ENCODE measurements around the gene ATG7. TPM values are rescaled to one million over a fixed set of nuclear protein-coding genes. Genes with fewer than 3 reads are reported as not detected.
"Not testable (repeated sequence)": the region's sequence is repeated elsewhere in the genome, so short reads cannot be mapped to it uniquely, and the experiment has no call there.

The ATG7 gene
- polyA plus RNA-seq, 1 donor (not counting 4 experiments of a cell fraction or from before 2014, with no cell fraction given), result 27.9 TPM

- TF ChIP-seq CTCF (optimal IDR thresholded peaks at IDR 0.05 in 1 of 3, IDR thresholded peaks at IDR 0.05 in 1 of 3, conservative IDR thresholded peaks at IDR 0.05 in 1 of 3; ENCODE audit: extremely low read depth in 1 of 3, insufficient read depth in 2 of 3, low read length in 3 of 3) (no peak), EZH2 (IDR thresholded peaks at IDR 0.05; ENCODE audit: low read length) (no peak)
- H3K4me3 ChIP-seq (ENCODE audit: control insufficient read depth in 2 of 3, extremely low read depth in 1 of 3, insufficient read depth in 2 of 3, low read depth in 1 of 3, low read length in 3 of 3), result no peak overlapping the region
- no peak overlapping the region for H2AFZ ChIP-seq (ENCODE audit: control insufficient read depth, low read length)
- H3K4me1 ChIP-seq (ENCODE audit: control insufficient read depth, extremely low read depth, insufficient read depth, low read length), result peaks cover 25% of the 10 kb centered on the region
- dilution Hi-C loops (cut with MboI; ENCODE audit: extremely low pct_ligation_motif_present, low sequenced_read_pairs), result no loop called here
- DNase-seq (ENCODE audit: low read depth, low spot score), result no peak
- no peaks in the 10 kb centered on the region for H3K9me3 ChIP-seq (ENCODE audit: control insufficient read depth, low read depth, low read length)
- H3K9ac ChIP-seq (ENCODE audit: control insufficient read depth, extremely low read depth, insufficient read depth, low read length), result no peak overlapping the region
- H3K4me2 ChIP-seq (ENCODE audit: control insufficient read depth, extremely low read depth, insufficient read depth, low read depth, low read length), result no peak overlapping the region
- no peaks in the 10 kb centered on the region for H3K79me2 ChIP-seq (ENCODE audit: control insufficient read depth, insufficient read depth, low read length)
- no peaks in the 10 kb centered on the region for H3K27me3 ChIP-seq (ENCODE audit: control insufficient read depth, extremely low read depth, insufficient read depth, low read length)
- H3K36me3 ChIP-seq (ENCODE audit: control insufficient read depth in 2 of 2, extremely low read depth in 1 of 2, insufficient read depth in 2 of 2, low read length in 2 of 2), result peaks cover 0 to 2% of the 10 kb centered on the region in 2 experiments
- no peaks in the 10 kb centered on the region for H3K9me1 ChIP-seq (ENCODE audit: control insufficient read depth, extremely low read depth, insufficient read depth, low read length)
- no peak overlapping the region for H3K27ac ChIP-seq (ENCODE audit: control insufficient read depth, insufficient read depth, low read length)
- H4K20me1 ChIP-seq (ENCODE audit: control insufficient read depth, extremely low read depth, insufficient read depth, low read length), result no peaks in the 10 kb centered on the region
- no peak for FAIRE-seq
Observed at GRCh38 chr3:11481556-11481955, 209.4 kb downstream of the ATG7 start.

GRCh38 chr3:11482021-11482420 is 209.8 kb downstream of the ATG7 start:
- dilution Hi-C loops (cut with MboI; ENCODE audit: extremely low pct_ligation_motif_present, low sequenced_read_pairs), result no loop called here
- TF ChIP-seq CTCF (optimal IDR thresholded peaks at IDR 0.05 in 1 of 3, IDR thresholded peaks at IDR 0.05 in 1 of 3, conservative IDR thresholded peaks at IDR 0.05 in 1 of 3; ENCODE audit: extremely low read depth in 1 of 3, insufficient read depth in 2 of 3, low read length in 3 of 3) (no peak), EZH2 (IDR thresholded peaks at IDR 0.05; ENCODE audit: low read length) (no peak)
- Histone ChIP-seq H3K4me1 (ENCODE audit: control insufficient read depth, extremely low read depth, insufficient read depth, low read length) (peaks cover 22% of the 10 kb centered on the region), H3K9ac (ENCODE audit: control insufficient read depth, extremely low read depth, insufficient read depth, low read length) (no peak overlapping the region), H3K9me3 (ENCODE audit: control insufficient read depth, low read depth, low read length) (no peaks in the 10 kb centered on the region), H3K27ac (ENCODE audit: control insufficient read depth, insufficient read depth, low read length) (no peak overlapping the region), H3K4me3 (ENCODE audit: control insufficient read depth in 2 of 3, extremely low read depth in 1 of 3, insufficient read depth in 2 of 3, low read depth in 1 of 3, low read length in 3 of 3) (no peak overlapping the region), H3K36me3 (ENCODE audit: control insufficient read depth in 2 of 2, extremely low read depth in 1 of 2, insufficient read depth in 2 of 2, low read length in 2 of 2) (peaks cover 0 to 2% of the 10 kb centered on the region in 2 experiments), H3K79me2 (ENCODE audit: control insufficient read depth, insufficient read depth, low read length) (no peaks in the 10 kb centered on the region), H4K20me1 (ENCODE audit: control insufficient read depth, extremely low read depth, insufficient read depth, low read length) (no peaks in the 10 kb centered on the region), H3K4me2 (ENCODE audit: control insufficient read depth, extremely low read depth, insufficient read depth, low read depth, low read length) (no peak overlapping the region), H3K27me3 (ENCODE audit: control insufficient read depth, extremely low read depth, insufficient read depth, low read length) (no peaks in the 10 kb centered on the region), H3K9me1 (ENCODE audit: control insufficient read depth, extremely low read depth, insufficient read depth, low read length) (no peaks in the 10 kb centered on the region), H2AFZ (ENCODE audit: control insufficient read depth, low read length) (no peak overlapping the region)
- FAIRE-seq (no peak), DNase-seq (ENCODE audit: low read depth, low spot score) (no peak)

- H3K27ac ChIP-seq (ENCODE audit: control insufficient read depth, insufficient read depth, low read length); DNase-seq (ENCODE audit: low read depth, low spot score); H3K4me3 ChIP-seq (ENCODE audit: control insufficient read depth in 2 of 3, extremely low read depth in 1 of 3, insufficient read depth in 2 of 3, low read depth in 1 of 3, low read length in 3 of 3); H3K27me3 ChIP-seq (ENCODE audit: control insufficient read depth, extremely low read depth, insufficient read depth, low read length); H3K4me1 ChIP-seq (ENCODE audit: control insufficient read depth, extremely low read depth, insufficient read depth, low read length); dilution Hi-C loops (cut with MboI; ENCODE audit: extremely low pct_ligation_motif_present, low sequenced_read_pairs); H3K9me3 ChIP-seq (ENCODE audit: control insufficient read depth, low read depth, low read length); H3K79me2 ChIP-seq (ENCODE audit: control insufficient read depth, insufficient read depth, low read length); H3K9ac ChIP-seq (ENCODE audit: control insufficient read depth, extremely low read depth, insufficient read depth, low read length); H3K36me3 ChIP-seq (ENCODE audit: control insufficient read depth in 2 of 2, extremely low read depth in 1 of 2, insufficient read depth in 2 of 2, low read length in 2 of 2); FAIRE-seq; H2AFZ ChIP-seq (ENCODE audit: control insufficient read depth, low read length); H4K20me1 ChIP-seq (ENCODE audit: control insufficient read depth, extremely low read depth, insufficient read depth, low read length); H3K4me2 ChIP-seq (ENCODE audit: control insufficient read depth, extremely low read depth, insufficient read depth, low read depth, low read length); H3K9me1 ChIP-seq (ENCODE audit: control insufficient read depth, extremely low read depth, insufficient read depth, low read length): not testable (repeated sequence)
Observed at GRCh38 chr3:11488356-11488755, 216.2 kb downstream of the ATG7 start.

All from keratinocyte (primary cell).